HG03135 (cell line): Measurements from ENCODE around the gene EFCC1.

Experiments
- ATAC-seq: cut with Tn5 transposase; IDR thresholded peaks from one replicate; pipeline ENCODE4 v1.9.1; 2021; ENCODE audit warnings: mild to moderate bottlenecking, moderate library complexity; ENCODE audit not compliant: unreplicated experiment

EFCC1 gene

GRCh38 chr3:129001101-129001805, at the start of gene EFCC1:
Gene EFCC1, plus strand, starts transcription at chr3:129001304. Its CDS starts 325 bp downstream, at chr3:129001629.
- ATAC-seq: no peak

GRCh38 chr3:128956440-128956839, 44.7 kb upstream of the EFCC1 start:
- no peak for ATAC-seq

- no peak for ATAC-seq
Observed at GRCh38 chr3:128965280-128965679, 35.8 kb upstream of the EFCC1 start.

- ATAC-seq: no peak
Observed at GRCh38 chr3:128965818-128966217, 35.3 kb upstream of the EFCC1 start.

GRCh38 chr3:128967748-128968355, 33.3 kb upstream of the EFCC1 start:
- no peak for ATAC-seq

- ATAC-seq: no peak
Observed at GRCh38 chr3:128969993-128970739, 30.9 kb upstream of the EFCC1 start.

GRCh38 chr3:128970740-128971047, 30.4 kb upstream of the EFCC1 start:
- no peak for ATAC-seq

GRCh38 chr3:128971421-128972100, 29.5 kb upstream of the EFCC1 start:
- no peak for ATAC-seq

GRCh38 chr3:128973988-128974564, 27.0 kb upstream of the EFCC1 start:
- no peak for ATAC-seq

GRCh38 chr3:128975276-128975675, 25.8 kb upstream of the EFCC1 start:
- no peak for ATAC-seq

GRCh38 chr3:128983293-128984069, 17.6 kb upstream of the EFCC1 start:
- no peak for ATAC-seq

- ATAC-seq: no peak
Observed at GRCh38 chr3:128984596-128984995, 16.5 kb upstream of the EFCC1 start.

- ATAC-seq: no peak
Observed at GRCh38 chr3:128987302-128988100, 13.6 kb upstream of the EFCC1 start.

- ATAC-seq: no peak
Observed at GRCh38 chr3:128988286-128988685, 12.8 kb upstream of the EFCC1 start.

- no peak for ATAC-seq
Observed at GRCh38 chr3:128991355-128991895, 9.7 kb upstream of the EFCC1 start.

GRCh38 chr3:128992926-128993460, 8.1 kb upstream of the EFCC1 start:
- no peak for ATAC-seq

- ATAC-seq: peak; percentile 96
Observed at GRCh38 chr3:128993461-128994172, 7.5 kb upstream of the EFCC1 start, which contains the start of gene CFAP92. Gene CFAP92, minus strand, starts transcription at chr3:128994076. Its CDS starts 772 bp downstream, at chr3:128993304.

GRCh38 chr3:128994173-128994512, 7.0 kb upstream of the EFCC1 start:
- no peak for ATAC-seq
